ENCODE data around the gene NMRK2.

The NMRK2 gene

GRCh38 chr19:3981736-3982681 is 49.1 kb downstream of the NMRK2 start:
- no peak for DNase-seq (ENCODE audit: low read depth in 3 of 3)

GRCh38 chr19:3982701-3983541 is 50.1 kb downstream of the NMRK2 start:
- no peak for DNase-seq (ENCODE audit: low read depth in 3 of 3)

GRCh38 chr19:3983542-3983914 is 50.7 kb downstream of the NMRK2 start:
- no peak for DNase-seq (ENCODE audit: low read depth in 3 of 3)

GRCh38 chr19:3983936-3984583 is 51.2 kb downstream of the NMRK2 start:
- no peak for DNase-seq (ENCODE audit: low read depth in 3 of 3)

- DNase-seq (ENCODE audit: low read depth in 3 of 3): no peak
Measured at GRCh38 chr19:3984584-3984907, 51.7 kb downstream of the NMRK2 start.

DNA sequence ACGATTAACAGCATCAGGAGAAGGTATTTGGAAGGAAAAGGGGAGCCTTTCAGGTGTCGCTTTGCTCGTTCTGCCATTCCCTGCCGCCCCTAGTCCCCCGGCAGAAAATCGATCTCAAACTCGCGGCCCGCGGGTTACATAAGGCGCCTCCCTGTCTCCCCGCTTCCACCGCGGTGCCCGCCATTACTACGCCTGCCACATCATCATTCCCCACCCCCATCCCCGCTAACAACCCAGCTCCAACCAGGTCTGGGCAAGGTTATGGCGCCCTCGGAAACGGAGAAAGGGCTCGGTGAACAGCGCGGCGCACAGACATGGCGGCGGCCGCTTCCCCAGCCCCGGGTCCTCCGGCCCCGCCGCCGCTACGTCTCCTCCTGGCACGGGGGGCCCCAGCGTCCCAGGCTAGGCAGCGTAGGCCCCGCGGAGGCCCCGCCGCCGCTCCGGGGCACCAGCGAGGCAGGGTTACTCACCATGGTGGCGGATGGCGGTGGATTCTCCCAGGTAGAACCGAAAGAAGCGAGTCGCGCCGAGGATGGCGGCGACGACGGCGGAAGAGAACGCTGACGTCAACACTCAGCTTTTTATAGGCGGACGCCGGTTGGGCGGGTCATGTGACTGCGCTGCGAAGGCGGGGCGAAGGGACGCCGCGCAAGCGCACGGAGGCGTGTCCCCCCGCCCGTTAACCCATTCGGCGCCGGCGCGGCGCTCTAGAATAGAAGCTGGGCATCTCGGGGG is 52.2 kb downstream of the NMRK2 start, which contains the start of gene EEF2:
Gene EEF2, minus strand, starts transcription at position 556 of the 735 bp plus-strand sequence. Its CDS starts 83 bp downstream, at position 473.
- peak; percentile 78 to 86 (median 81) for DNase-seq (ENCODE audit: low read depth in 3 of 3)

- DNase-seq (ENCODE audit: low read depth in 3 of 3): no peak
Measured at GRCh38 chr19:3985643-3986259, 52.9 kb downstream of the NMRK2 start.

- no peak for DNase-seq (ENCODE audit: low read depth in 3 of 3)
Measured at GRCh38 chr19:3986260-3987041, 53.6 kb downstream of the NMRK2 start.

GRCh38 chr19:3987619-3988371 is 54.9 kb downstream of the NMRK2 start:
- DNase-seq (ENCODE audit: low read depth in 3 of 3): peak; percentile 73 to 85 (median 78)

- DNase-seq (ENCODE audit: low read depth in 3 of 3): no peak
Measured at GRCh38 chr19:3990815-3991117, 57.9 kb downstream of the NMRK2 start.
